Activated naive CD4-positive, alpha-beta T cell treated with anti-CD3 and anti-CD28 coated beads, Interleukin-2, amount 50 U/mL, for 72 hours (primary cell): Measurements from ENCODE around the gene TRIM9. TPM values are rescaled to one million over a fixed set of nuclear protein-coding genes. Genes with fewer than 3 reads are reported as not detected.
A peak's percentile ranks its signal among the peaks of the same experiment; 100 is the strongest.

Experiments used
- ATAC-seq, 2 donors: fragments of 150-1000 bp; cut with Tn5 transposase; 2 replicates each; pipeline ENCODE4 v1.10.0; 2021; ENCODE audit warnings: mild to moderate bottlenecking in 2 of 2, moderate library complexity in 2 of 2
- DNase-seq, 2 donors: peaks; one replicate each; pipeline ENCODE4 v3.0.0; 2021 to 2022; ENCODE audit warnings: low spot score in 2 of 2
- H3K27ac Mint-ChIP-seq, 2 donors: one replicate each; pipeline ENCODE4 v1.8.0; 2022; ENCODE audit warnings: mild to moderate bottlenecking in 2 of 2, mixed read lengths in 2 of 2
- H3K36me3 Mint-ChIP-seq, 2 donors: one replicate each; pipeline ENCODE4 v1.8.0; 2022; ENCODE audit warnings: mixed read lengths in 2 of 2
- H3K9me3 Mint-ChIP-seq, 2 donors: one replicate each; pipeline ENCODE4 v1.8.0; 2022; ENCODE audit warnings: mixed read lengths in 2 of 2
- total RNA-seq, 2 donors: library from RNA; stranded (reverse); gene quantifications; one replicate each; pipeline ENCODE4 v1.2.3, GENCODE V29; 2022

The TRIM9 gene
- total RNA-seq, 2 donors from 2014 or later: 0.93 to 3.1 TPM

GRCh38 chr14:51096870-51097269 lies 2.0 kb upstream of the TRIM9 start:
- DNase-seq (no peak), ATAC-seq (no peak)
- no peaks in the 10 kb centered on the region for H3K36me3 Mint-ChIP-seq
- H3K9me3 Mint-ChIP-seq: no peaks in the 10 kb centered on the region
- H3K27ac Mint-ChIP-seq: no peak overlapping the region

- peak in 1 of 2 donors; percentile 19 for DNase-seq
- H3K36me3 Mint-ChIP-seq: no peaks in the 10 kb centered on the region
- no peak for ATAC-seq
- peak overlapping the region; percentile 62 to 88 for H3K27ac Mint-ChIP-seq
- H3K9me3 Mint-ChIP-seq: no peaks in the 10 kb centered on the region
These were observed 1.2 kb upstream of the TRIM9 start for GRCh38 chr14:51095854-51096823.

DNA sequence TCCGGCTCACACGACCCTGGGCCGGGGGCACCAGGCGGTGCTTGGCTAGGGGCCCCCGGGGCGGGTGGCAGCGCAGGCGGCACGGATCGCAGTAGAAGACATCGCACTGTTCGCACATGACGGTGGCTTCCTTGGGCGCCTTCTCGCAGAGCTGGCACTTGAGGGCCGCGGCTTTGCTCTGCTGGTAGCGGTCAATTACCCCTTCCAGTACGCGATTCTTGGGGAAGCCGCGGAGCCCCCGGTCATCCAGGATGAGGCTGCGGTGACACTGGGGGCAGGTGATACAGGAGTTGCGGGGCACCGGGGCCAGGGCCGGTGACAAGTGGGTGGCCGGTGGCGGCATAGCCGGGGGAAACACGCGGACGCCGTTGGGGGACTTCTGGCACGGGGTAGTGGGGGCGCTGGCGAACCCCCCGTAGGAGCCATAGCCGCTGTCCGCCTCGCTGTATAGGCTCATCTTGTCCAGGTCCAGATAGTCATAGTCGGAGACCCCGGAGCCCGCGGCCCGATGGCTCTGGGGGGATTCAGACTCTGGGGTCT lies 553 bp downstream of the TRIM9 start:
- Mint-ChIP-seq H3K27ac (peak overlapping the region in 1 of 2 donors; percentile 88), H3K36me3 (no peaks in the 10 kb centered on the region), H3K9me3 (no peaks in the 10 kb centered on the region)
- ATAC-seq: peak; percentile 0 to 1
- peak in 1 of 2 donors; percentile 47 for DNase-seq

DNA sequence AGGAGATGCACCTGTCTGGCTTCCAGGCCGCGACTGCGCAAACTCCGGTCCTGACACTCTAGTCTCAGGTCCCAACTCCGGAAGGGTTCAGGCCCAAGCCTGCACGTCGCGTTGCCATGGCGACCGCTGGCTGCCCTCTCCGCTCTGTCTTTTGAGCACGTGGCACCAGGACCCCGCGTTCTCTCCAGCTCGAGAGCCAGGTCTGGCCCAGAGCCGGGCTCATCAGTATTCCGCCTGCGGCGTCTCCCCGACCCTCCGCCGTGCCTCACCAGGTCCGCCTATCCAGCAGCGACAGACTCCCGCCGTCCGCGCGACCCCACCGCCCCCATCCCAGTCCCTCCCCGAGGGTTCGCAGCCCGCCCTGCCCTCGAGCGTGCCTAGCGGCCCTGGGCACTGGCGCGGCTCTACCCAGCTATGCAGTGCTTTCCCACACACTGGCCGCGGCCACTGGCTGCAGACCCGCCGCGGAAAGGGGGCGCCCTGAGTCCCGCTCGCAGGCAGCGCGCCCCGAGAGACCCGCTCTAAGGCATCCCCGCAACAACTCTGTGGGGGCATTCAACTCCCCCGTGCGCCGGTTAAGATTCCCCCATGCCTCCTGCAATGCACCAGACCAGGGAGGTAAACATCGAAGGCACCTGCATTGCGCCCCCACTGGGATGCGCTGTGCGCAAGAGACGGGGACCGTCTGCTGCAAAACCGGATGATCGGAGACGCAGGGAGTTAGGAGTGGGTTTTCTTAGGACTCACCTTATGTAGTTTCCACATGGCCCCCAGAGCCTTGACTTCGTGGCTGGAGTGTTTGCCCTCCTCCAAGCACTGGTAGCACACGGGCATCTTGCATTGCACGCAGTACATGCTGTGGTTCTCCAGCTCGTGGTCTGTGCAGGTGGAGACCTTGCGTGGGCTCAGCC lies 1.3 kb downstream of the TRIM9 start:
- ATAC-seq: peak in 1 of 2 donors; percentile 23
- no peaks in the 10 kb centered on the region for H3K9me3 Mint-ChIP-seq
- peak overlapping the region in 1 of 2 donors; percentile 60 for H3K27ac Mint-ChIP-seq
- no peaks in the 10 kb centered on the region for H3K36me3 Mint-ChIP-seq
- peak in 1 of 2 donors; percentile 64 for DNase-seq

GRCh38 chr14:51092965-51093364 lies 1.9 kb downstream of the TRIM9 start:
- H3K9me3 Mint-ChIP-seq: no peaks in the 10 kb centered on the region

DNA sequence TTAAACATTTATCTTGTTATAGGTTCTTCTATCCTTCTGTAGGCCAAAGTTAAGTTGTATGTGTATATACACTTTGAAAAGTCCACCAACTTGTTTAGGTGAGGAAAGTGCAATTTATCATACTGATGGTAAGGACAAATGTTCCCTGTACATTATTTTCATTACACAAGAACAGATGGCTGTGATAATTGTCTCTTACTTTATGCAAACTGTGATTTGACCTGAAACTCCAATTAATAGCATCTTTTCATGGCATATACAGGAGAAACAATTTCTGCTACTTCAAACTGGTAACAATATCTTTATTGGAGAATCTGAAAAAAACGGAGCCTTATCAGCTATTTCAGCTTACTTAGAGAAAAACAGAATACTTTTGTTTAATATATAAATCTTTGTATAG lies 5.6 kb downstream of the TRIM9 start:
- Mint-ChIP-seq H3K36me3 (no peaks in the 10 kb centered on the region), H3K27ac (no peak overlapping the region), H3K9me3 (no peaks in the 10 kb centered on the region)
- no peak for ATAC-seq
- DNase-seq: no peak

More at GRCh38 chr14:51092965-51093364, 1.9 kb downstream of the TRIM9 start:
- Mint-ChIP-seq H3K36me3 (no peaks in the 10 kb centered on the region), H3K27ac (peak overlapping the region in 1 of 2 donors; percentile 11)
- ATAC-seq (no peak), DNase-seq (no peak)

- Mint-ChIP-seq H3K9me3 (no peaks in the 10 kb centered on the region), H3K36me3 (no peaks in the 10 kb centered on the region), H3K27ac (no peak overlapping the region)
- DNase-seq: no peak
- ATAC-seq: no peak
These were observed 7.9 kb downstream of the TRIM9 start for GRCh38 chr14:51087031-51087441.

DNA sequence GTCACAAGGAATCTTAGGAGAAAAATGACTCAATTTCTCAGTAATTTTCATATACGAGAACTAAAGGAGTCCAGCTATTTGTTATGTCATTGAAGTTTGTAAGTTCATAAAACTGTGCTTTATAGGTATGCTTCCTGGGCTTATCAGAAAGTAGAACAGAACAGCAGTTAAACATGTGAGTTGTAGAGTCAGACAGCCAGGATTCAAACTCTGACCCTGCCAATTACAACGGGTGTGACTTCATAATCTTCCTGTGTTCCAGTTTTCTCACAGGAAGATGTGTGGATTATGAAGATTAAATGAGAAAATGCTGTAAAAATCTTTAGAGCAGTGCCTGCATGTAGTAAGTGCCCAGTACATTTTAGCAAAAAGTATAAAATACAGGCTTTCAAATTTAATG lies 8.9 kb downstream of the TRIM9 start:
- Mint-ChIP-seq H3K36me3 (no peaks in the 10 kb centered on the region), H3K9me3 (no peaks in the 10 kb centered on the region), H3K27ac (no peak overlapping the region)
- DNase-seq (no peak), ATAC-seq (no peak)

GRCh38 chr14:51084962-51085361 lies 9.9 kb downstream of the TRIM9 start:
- no peaks in the 10 kb centered on the region for H3K9me3 Mint-ChIP-seq
- ATAC-seq (no peak), DNase-seq (no peak)
- no peaks in the 10 kb centered on the region for H3K36me3 Mint-ChIP-seq
- no peak overlapping the region for H3K27ac Mint-ChIP-seq

GRCh38 chr14:51084507-51084906 lies 10.4 kb downstream of the TRIM9 start:
- no peaks in the 10 kb centered on the region for H3K9me3 Mint-ChIP-seq
- no peak overlapping the region for H3K27ac Mint-ChIP-seq
- DNase-seq (no peak), ATAC-seq (no peak)
- H3K36me3 Mint-ChIP-seq: no peaks in the 10 kb centered on the region

DNA sequence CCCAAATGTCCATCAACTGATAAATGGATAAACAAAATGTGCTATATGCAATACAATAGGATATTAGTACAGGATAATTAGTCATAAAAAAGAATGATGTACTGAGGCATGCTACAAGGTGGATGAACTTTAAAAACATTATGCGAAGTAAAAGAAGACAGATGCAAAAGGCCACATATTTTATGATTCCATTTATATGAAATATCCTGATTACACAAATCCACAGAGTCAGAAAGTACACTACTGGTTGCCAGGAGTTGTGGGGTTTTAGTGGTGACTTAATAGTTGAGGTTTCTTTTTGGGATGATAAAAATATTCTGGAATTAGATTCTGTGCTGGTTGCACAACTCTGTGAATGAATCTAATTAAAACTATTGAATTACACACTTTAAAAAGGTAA lies 12.6 kb downstream of the TRIM9 start:
- Mint-ChIP-seq H3K9me3 (no peaks in the 10 kb centered on the region), H3K27ac (no peak overlapping the region), H3K36me3 (no peaks in the 10 kb centered on the region)
- no peak for DNase-seq
- no peak for ATAC-seq

- DNase-seq: no peak
- Mint-ChIP-seq H3K36me3 (no peaks in the 10 kb centered on the region), H3K9me3 (no peaks in the 10 kb centered on the region), H3K27ac (no peak overlapping the region)
- ATAC-seq: no peak
These were observed 13.2 kb downstream of the TRIM9 start for GRCh38 chr14:51081712-51082111.

DNA sequence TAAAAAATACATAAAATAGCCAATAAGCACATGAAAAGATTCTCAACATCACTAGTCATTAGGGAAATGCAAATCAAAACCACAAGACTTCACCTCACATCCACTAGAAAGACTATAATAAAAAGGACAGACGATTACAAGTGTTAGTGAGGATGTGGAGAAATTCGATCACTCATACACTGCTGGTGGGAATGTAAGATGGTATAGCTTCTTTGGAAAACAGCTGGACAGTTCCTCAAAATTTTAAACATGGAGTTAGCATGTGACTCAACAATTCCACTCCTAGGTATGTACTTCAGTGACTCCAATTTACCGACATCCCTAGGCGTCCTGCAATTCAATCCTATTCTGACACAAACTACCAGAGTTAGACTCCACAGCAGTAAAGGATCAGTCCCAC lies 13.7 kb downstream of the TRIM9 start:
- ATAC-seq: no peak
- H3K9me3 Mint-ChIP-seq: no peaks in the 10 kb centered on the region

GRCh38 chr14:51080645-51081044 lies 14.3 kb downstream of the TRIM9 start:
- DNase-seq (no peak), ATAC-seq (no peak)
- Mint-ChIP-seq H3K36me3 (no peaks in the 10 kb centered on the region), H3K9me3 (no peaks in the 10 kb centered on the region), H3K27ac (no peak overlapping the region)

More for the DNA sequence above, 13.7 kb downstream of the TRIM9 start:
- H3K27ac Mint-ChIP-seq: no peak overlapping the region
- DNase-seq: no peak
- no peaks in the 10 kb centered on the region for H3K36me3 Mint-ChIP-seq

GRCh38 chr14:51079489-51079888 lies 15.4 kb downstream of the TRIM9 start:
- no peak for DNase-seq
- Mint-ChIP-seq H3K36me3 (no peaks in the 10 kb centered on the region), H3K9me3 (no peaks in the 10 kb centered on the region), H3K27ac (no peak overlapping the region)
- ATAC-seq: no peak

- no peak for ATAC-seq
- H3K27ac Mint-ChIP-seq: no peak overlapping the region
- no peaks in the 10 kb centered on the region for H3K9me3 Mint-ChIP-seq
- DNase-seq: no peak
- H3K36me3 Mint-ChIP-seq: no peaks in the 10 kb centered on the region
These were observed 15.8 kb downstream of the TRIM9 start for GRCh38 chr14:51079085-51079484.
